Mucosa of rectum (tissue), 2 donors: ENCODE results near the gene FAM168A.

Experiments used
- H3K27ac ChIP-seq, 2 donors: one replicate each; pipeline ENCODE4 v1.7.0; 2013; ENCODE audit warnings: inconsistent platforms in 2 of 2, low read depth in 2 of 2, low read length in 2 of 2
- H3K27me3 ChIP-seq, 2 donors: one replicate each; pipeline ENCODE4 v1.7.0; 2013; ENCODE audit warnings: low read length in 2 of 2; ENCODE audit not compliant: control insufficient read depth in 2 of 2, insufficient read depth in 2 of 2
- H3K36me3 ChIP-seq, 2 donors: one replicate each; pipeline ENCODE4 v1.7.0; 2013; ENCODE audit warnings: low read length in 2 of 2; ENCODE audit not compliant: control insufficient read depth in 2 of 2, insufficient read depth in 2 of 2
- H3K4me1 ChIP-seq, 2 donors: one replicate each; pipeline ENCODE4 v1.7.0; 2013; ENCODE audit warnings: low read length in 2 of 2, mild to moderate bottlenecking in 1 of 2; ENCODE audit not compliant: control insufficient read depth in 2 of 2, insufficient read depth in 2 of 2
- H3K4me3 ChIP-seq, 2 donors: one replicate each; pipeline ENCODE4 v1.7.0; 2013; ENCODE audit warnings: low read length in 2 of 2
- H3K9ac ChIP-seq, 2 donors: one replicate each; pipeline ENCODE4 v1.7.0; 2013; ENCODE audit warnings: low read length in 2 of 2, low read depth in 1 of 2, mild to moderate bottlenecking in 1 of 2
- H3K9me3 ChIP-seq, 2 donors: one replicate each; pipeline ENCODE4 v1.7.0; 2013; ENCODE audit warnings: low read length in 2 of 2; ENCODE audit not compliant: control insufficient read depth in 2 of 2
- donor health status: healthy.
- donor health status: Normal muscosa, but diverticular disease.

Gene FAM168A

DNA sequence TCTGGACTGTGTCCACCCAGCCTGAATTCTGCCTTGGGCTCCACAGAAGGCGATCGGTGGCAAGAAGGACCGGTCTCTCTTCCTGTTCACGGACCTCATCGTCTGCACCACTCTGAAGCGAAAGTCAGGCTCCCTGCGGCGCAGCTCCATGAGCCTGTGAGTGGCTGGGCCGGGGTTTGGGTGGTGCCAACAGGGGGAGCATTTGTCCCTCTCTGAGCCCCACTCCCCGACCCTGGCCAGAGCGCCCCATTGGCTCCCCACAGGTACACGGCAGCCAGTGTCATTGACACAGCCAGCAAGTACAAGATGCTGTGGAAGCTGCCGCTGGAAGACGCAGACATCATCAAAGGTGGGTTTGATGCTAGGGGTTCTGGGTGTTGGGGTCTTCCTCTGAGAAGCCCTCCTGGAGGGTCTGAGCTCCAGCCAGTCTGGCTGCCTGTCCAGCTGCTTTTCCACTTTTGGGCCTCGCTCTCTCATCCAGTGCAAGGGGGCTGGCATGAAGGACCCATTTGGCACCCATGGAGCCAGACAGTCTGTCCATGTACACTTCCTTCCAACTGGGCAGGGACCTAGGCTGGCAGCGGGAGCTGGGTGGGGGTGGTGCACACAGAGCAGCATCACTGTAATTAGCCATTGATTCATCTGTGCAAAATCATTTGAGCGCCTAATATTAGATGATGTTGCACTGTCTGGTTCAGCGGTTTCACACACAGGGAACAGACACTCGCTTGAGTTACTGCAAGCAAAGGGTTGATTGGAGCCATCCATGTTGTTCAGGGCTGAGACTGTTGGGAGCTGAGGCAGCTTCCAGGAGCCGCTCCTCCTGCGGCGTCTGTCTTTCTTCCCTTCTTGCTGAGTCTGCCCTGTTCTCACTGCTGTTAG, 240.7 kb downstream of the FAM168A start:
- H3K36me3 ChIP-seq = no peaks in the 10 kb centered on the region
- no peaks in the 10 kb centered on the region for H3K4me1 ChIP-seq
- no peaks in the 10 kb centered on the region for H3K27me3 ChIP-seq
- no peak overlapping the region for H3K9ac ChIP-seq
- no peaks in the 10 kb centered on the region for H3K9me3 ChIP-seq
- H3K27ac ChIP-seq = no peak overlapping the region
- H3K4me3 ChIP-seq = no peak overlapping the region

GRCh38 chr11:73355109-73355508, 242.8 kb downstream of the FAM168A start:
- no peak overlapping the region for H3K9ac ChIP-seq
- no peaks in the 10 kb centered on the region for H3K36me3 ChIP-seq
- H3K27me3 ChIP-seq = no peaks in the 10 kb centered on the region
- H3K4me3 ChIP-seq = no peak overlapping the region
- no peaks in the 10 kb centered on the region for H3K9me3 ChIP-seq
- H3K4me1 ChIP-seq = no peaks in the 10 kb centered on the region
- no peak overlapping the region for H3K27ac ChIP-seq

GRCh38 chr11:73353422-73353821, 244.5 kb downstream of the FAM168A start:
- H3K36me3 ChIP-seq = no peaks in the 10 kb centered on the region
- no peak overlapping the region for H3K27ac ChIP-seq
- H3K4me1 ChIP-seq = no peaks in the 10 kb centered on the region
- H3K4me3 ChIP-seq = no peak overlapping the region
- H3K27me3 ChIP-seq = no peaks in the 10 kb centered on the region
- H3K9ac ChIP-seq = no peak overlapping the region
- H3K9me3 ChIP-seq = no peaks in the 10 kb centered on the region

DNA sequence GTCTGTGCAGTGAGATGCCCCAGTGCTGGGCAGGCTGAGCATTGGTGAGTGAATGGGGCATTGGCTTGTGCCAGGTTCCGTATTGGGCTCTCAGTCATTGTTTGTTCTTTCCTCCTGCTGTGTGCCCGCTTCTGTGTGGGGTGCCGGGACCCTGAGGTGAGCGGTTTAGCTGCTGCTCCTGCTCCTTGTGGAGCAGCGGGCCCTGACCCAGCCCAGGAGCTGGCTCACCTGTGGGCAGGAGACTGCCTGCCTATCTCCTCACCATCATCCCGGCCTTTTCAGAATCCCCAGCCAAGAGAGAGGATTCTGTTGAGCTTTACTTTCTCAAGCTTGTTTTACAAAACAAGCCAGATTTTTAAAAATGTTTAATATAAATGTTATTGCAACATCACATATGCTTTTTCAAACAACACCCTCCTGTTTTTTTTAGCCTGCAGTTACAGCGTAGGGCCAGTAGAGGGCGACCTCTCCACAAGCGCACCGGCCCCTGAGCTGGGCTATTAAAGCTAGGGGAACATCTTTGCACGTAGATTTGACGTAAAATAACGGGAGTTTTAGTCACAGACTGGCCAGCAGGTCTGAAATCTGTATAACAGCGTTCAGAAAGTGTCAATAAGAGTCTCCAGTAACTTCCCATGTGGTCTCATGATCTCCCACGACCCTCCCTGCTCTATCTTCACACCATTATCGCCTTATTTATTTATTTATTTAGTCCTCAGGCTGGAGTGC, 246.8 kb downstream of the FAM168A start:
- no peaks in the 10 kb centered on the region for H3K4me1 ChIP-seq
- H3K9me3 ChIP-seq = no peaks in the 10 kb centered on the region
- H3K27ac ChIP-seq = no peak overlapping the region
- no peak overlapping the region for H3K4me3 ChIP-seq
- no peaks in the 10 kb centered on the region for H3K36me3 ChIP-seq
- no peak overlapping the region for H3K9ac ChIP-seq
- H3K27me3 ChIP-seq = no peaks in the 10 kb centered on the region
